ENCODE measurements around the gene SMG5.

DNA sequence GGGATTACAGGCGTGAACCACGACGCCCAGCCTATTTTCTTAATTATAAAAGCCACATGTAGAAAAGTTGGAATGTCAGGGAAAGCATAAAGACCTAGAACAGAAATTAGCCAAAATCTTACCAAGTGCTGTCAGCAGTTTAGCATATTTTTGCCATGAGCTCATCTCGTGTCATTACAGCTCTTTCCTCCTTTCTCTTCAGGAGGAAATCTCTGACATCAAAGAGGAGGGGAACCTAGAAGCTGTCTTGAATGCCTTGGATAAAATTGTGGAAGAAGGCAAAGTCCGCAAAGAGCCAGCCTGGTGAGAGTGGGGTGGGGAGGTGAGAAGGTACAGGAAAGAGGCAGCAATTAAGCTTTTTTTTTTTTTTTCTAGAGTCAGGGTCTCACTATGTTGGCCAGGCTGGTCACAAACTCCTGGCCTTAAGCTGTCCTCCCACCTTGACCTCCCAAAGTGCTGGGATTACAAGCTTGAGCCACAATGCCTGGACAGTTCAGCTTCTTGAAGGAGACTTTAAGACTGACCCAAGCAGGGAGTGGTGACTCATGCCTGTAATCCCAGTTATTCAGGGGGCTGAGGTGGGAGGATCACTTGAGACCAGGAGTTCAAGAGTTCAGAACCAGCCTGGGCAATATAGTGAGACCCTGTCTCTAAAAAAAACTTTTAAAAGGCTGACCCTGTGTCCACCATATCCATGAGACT is 49.0 kb downstream of the SMG5 start:
- TF ChIP-seq, protein P1, sequence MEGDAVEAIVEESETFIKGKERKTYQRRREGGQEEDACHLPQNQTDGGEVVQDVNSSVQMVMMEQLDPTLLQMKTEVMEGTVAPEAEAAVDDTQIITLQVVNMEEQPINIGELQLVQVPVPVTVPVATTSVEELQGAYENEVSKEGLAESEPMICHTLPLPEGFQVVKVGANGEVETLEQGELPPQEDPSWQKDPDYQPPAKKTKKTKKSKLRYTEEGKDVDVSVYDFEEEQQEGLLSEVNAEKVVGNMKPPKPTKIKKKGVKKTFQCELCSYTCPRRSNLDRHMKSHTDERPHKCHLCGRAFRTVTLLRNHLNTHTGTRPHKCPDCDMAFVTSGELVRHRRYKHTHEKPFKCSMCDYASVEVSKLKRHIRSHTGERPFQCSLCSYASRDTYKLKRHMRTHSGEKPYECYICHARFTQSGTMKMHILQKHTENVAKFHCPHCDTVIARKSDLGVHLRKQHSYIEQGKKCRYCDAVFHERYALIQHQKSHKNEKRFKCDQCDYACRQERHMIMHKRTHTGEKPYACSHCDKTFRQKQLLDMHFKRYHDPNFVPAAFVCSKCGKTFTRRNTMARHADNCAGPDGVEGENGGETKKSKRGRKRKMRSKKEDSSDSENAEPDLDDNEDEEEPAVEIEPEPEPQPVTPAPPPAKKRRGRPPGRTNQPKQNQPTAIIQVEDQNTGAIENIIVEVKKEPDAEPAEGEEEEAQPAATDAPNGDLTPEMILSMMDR (IDR thresholded peaks at IDR 0.05), result no peak
- TF ChIP-seq POLR2A (IDR thresholded peaks at IDR 0.05), result no peak
